PC-3 (cell line): Measurements from ENCODE around the gene PPP1R17. TPM values are rescaled to one million over a fixed set of nuclear protein-coding genes. Genes with fewer than 3 reads are reported as not detected.

Experiments
- ATAC-seq: fragments of 200-7000 bp; cut with Tn5 transposase; 2 replicates; pipeline ENCODE4 v1.9.1; 2020; ENCODE audit warnings: mild to moderate bottlenecking, moderate library complexity
- BruUV-seq: library from RNA; stranded (reverse); fragments of 400-500 nt; replicated peaks from 2 replicates; lab custom pipeline; 2021; lab: Mats Ljungman, UMichigan
- CTCF ChIA-PET: fragments of 300-600 bp; sonication (Branson Sonifier 250); formaldehyde crosslinking; loops from one replicate; lab custom pipeline; 2022; ENCODE audit warnings: antibody characterized with exemption; lab: Charles Lee
- POLR2A ChIA-PET: fragments of 300-600 bp; sonication (Branson Sonifier 250); formaldehyde crosslinking; loops from one replicate; lab custom pipeline; 2022; ENCODE audit warnings: antibody characterized with exemption; ENCODE audit not compliant: unreplicated experiment; lab: Charles Lee
- DNase-seq: peaks from one replicate; pipeline ENCODE4 v3.0.0-alpha.2; 2015
- H2AFZ ChIP-seq: fragments of 300-600 bp; sonication (generic); 2 replicates; pipeline ENCODE4 v1.6.0; 2016; ENCODE audit warnings: antibody characterized with exemption, low read length
- H3F3A ChIP-seq: fragments of 300-600 bp; sonication (generic); one replicate; pipeline ENCODE4 v1.6.0; 2017; ENCODE audit warnings: antibody characterized with exemption, low read length, control low read depth, mild to moderate bottlenecking; ENCODE audit not compliant: unreplicated experiment
- H3K27ac ChIP-seq: fragments of 300-600 bp; sonication (generic); 2 replicates; pipeline ENCODE4 v1.5.1; 2016; ENCODE audit warnings: mild to moderate bottlenecking, low read length
- H3K27me3 ChIP-seq: fragments of 300-600 bp; sonication (generic); 2 replicates; pipeline ENCODE4 v1.6.1; 2016; ENCODE audit warnings: low read length, mixed read lengths
- H3K36me3 ChIP-seq: fragments of 300-600 bp; sonication (generic); 2 replicates; pipeline ENCODE4 v1.6.1; 2016; ENCODE audit warnings: low read depth, mixed run types, low read length, mixed read lengths
- H3K4me1 ChIP-seq: fragments of 300-600 bp; sonication (generic); 2 replicates; pipeline ENCODE4 v1.5.1; 2016; ENCODE audit warnings: low read length; ENCODE audit not compliant: insufficient read depth
- H3K4me2 ChIP-seq: fragments of 300-600 bp; sonication (generic); 2 replicates; pipeline ENCODE4 v1.6.0; 2016; ENCODE audit warnings: low read length
- H3K4me3 ChIP-seq: fragments of 300-600 bp; sonication (generic); 2 replicates; pipeline ENCODE4 v1.5.1; 2016; ENCODE audit warnings: mild to moderate bottlenecking, low read length, mixed read lengths
- H3K79me2 ChIP-seq: fragments of 300-600 bp; sonication (generic); 2 replicates; pipeline ENCODE4 v1.6.1; 2017; ENCODE audit warnings: low read length, mixed read lengths
- H3K9ac ChIP-seq: fragments of 300-600 bp; sonication (generic); 2 replicates; pipeline ENCODE4 v1.6.0; 2016; ENCODE audit warnings: mild to moderate bottlenecking, low read length
- H3K9me2 ChIP-seq: fragments of 300-600 bp; sonication (generic); replicated peaks from 2 replicates; pipeline ENCODE4 v1.6.1; 2016; ENCODE audit warnings: mixed run types, low read length, mixed read lengths
- H3K9me3 ChIP-seq: fragments of 300-600 bp; sonication (generic); 2 replicates; pipeline ENCODE4 v1.6.1; 2016; ENCODE audit warnings: low read length, mixed read lengths
- H4K20me1 ChIP-seq: fragments of 300-600 bp; sonication (generic); 2 replicates; pipeline ENCODE4 v1.6.1; 2016; ENCODE audit warnings: low read length, mixed read lengths
- CTCF ChIP-seq: fragments of 300-600 bp; sonication (generic); conservative IDR thresholded peaks from 2 replicates; pipeline ENCODE4 v1.5.1; 2017; ENCODE audit warnings: antibody characterized with exemption, low read depth, mild to moderate bottlenecking, low read length
- EZH2 ChIP-seq: fragments of 300-600 bp; sonication (generic); IDR thresholded peaks from one replicate; pipeline ENCODE4 v1.6.1; 2017; ENCODE audit warnings: antibody characterized with exemption, mild to moderate bottlenecking, low read length; ENCODE audit not compliant: unreplicated experiment
- EZH2phosphoT487 ChIP-seq: fragments of 300-600 bp; sonication (generic); IDR thresholded peaks from 2 replicates; pipeline ENCODE4 v1.6.1; 2018; ENCODE audit warnings: mild to moderate bottlenecking, antibody characterized with exemption, low read length, borderline replicate concordance
- intact Hi-C: fragments of 100-400 bp; cut with micrococcal nuclease; formaldehyde crosslinking; loops from 2 replicates; pipeline ENCODE4 v1.9.0; 2023
- total RNA-seq: library from RNA; depleted of rRNA; stranded (reverse); fragments of >200 nt; gene quantifications from 2 replicates; pipeline ENCODE4 v1.2.3, GENCODE V29; 2014

PPP1R17 gene
- total RNA-seq, 1 experiment from 2014 or later = not detected

GRCh38 chr7:31642681-31643115 is 44.3 kb upstream of the PPP1R17 start:
- Histone ChIP-seq H3K9ac (no peak overlapping the region), H3K4me1 (no peaks in the 10 kb centered on the region), H3K79me2 (no peaks in the 10 kb centered on the region), H3K9me3 (no peaks in the 10 kb centered on the region), H3K27ac (no peak overlapping the region), H4K20me1 (no peaks in the 10 kb centered on the region), H3F3A (no peaks in the 10 kb centered on the region), H3K27me3 (peaks cover 93% of the 10 kb centered on the region), H3K36me3 (no peaks in the 10 kb centered on the region), H2AFZ (no peak overlapping the region), H3K9me2 (no peaks in the 10 kb centered on the region), H3K4me2 (no peak overlapping the region), H3K4me3 (no peak overlapping the region)
- ChIA-PET POLR2A (no interaction called here), CTCF (no interaction called here)
- BruUV-seq = no TSS peak
- no peak for ATAC-seq
- no peak for DNase-seq
- TF ChIP-seq EZH2 = no peak
- no peak for TF ChIP-seq EZH2phosphoT487
- TF ChIP-seq CTCF = no peak
- intact Hi-C loops = loop anchor here (10.0 kb wide), 1 partner anchor 562 kb away; no protein-coding TSS in a partner anchor

- intact Hi-C loops = loop anchor here (10.0 kb wide), 1 partner anchor 558 kb away; no protein-coding TSS in a partner anchor
- no TSS peak for BruUV-seq
- no peak for ATAC-seq
Measured at GRCh38 chr7:31646942-31647341, 40.1 kb upstream of the PPP1R17 start.

GRCh38 chr7:31647511-31647910 is 39.5 kb upstream of the PPP1R17 start:
- CTCF ChIA-PET = no interaction called here
- POLR2A ChIA-PET = no interaction called here
- H3K4me2 ChIP-seq = no peak overlapping the region
- intact Hi-C loops = loop anchor here (10.0 kb wide), 1 partner anchor 557 kb away; no protein-coding TSS in a partner anchor
- H3K4me1 ChIP-seq = no peaks in the 10 kb centered on the region
- no peaks in the 10 kb centered on the region for H3K36me3 ChIP-seq
- no TSS peak for BruUV-seq
- ATAC-seq (no peak), DNase-seq (no peak)
- H3K79me2 ChIP-seq = no peaks in the 10 kb centered on the region
- no peaks in the 10 kb centered on the region for H3K9me2 ChIP-seq
- H3K27ac ChIP-seq = no peak overlapping the region
- H3K4me3 ChIP-seq = no peak overlapping the region
- no peaks in the 10 kb centered on the region for H3K9me3 ChIP-seq
- no peaks in the 10 kb centered on the region for H4K20me1 ChIP-seq
- H3K27me3 ChIP-seq = peaks cover 77% of the 10 kb centered on the region
- H3F3A ChIP-seq = no peaks in the 10 kb centered on the region
- no peak overlapping the region for H3K9ac ChIP-seq
- no peak overlapping the region for H2AFZ ChIP-seq
- no peak for TF ChIP-seq EZH2
- TF ChIP-seq CTCF = no peak
- no peak for TF ChIP-seq EZH2phosphoT487

More at GRCh38 chr7:31646942-31647341, 40.1 kb upstream of the PPP1R17 start:
- H3K79me2 ChIP-seq = no peaks in the 10 kb centered on the region
- TF ChIP-seq EZH2phosphoT487 = no peak
- H3F3A ChIP-seq = no peaks in the 10 kb centered on the region
- H3K4me1 ChIP-seq = no peaks in the 10 kb centered on the region
- no peaks in the 10 kb centered on the region for H3K9me3 ChIP-seq
- H3K27me3 ChIP-seq = peaks cover 77% of the 10 kb centered on the region
- no peak for DNase-seq
- POLR2A ChIA-PET = no interaction called here
- no peak overlapping the region for H3K4me3 ChIP-seq
- no peak overlapping the region for H3K9ac ChIP-seq
- no peak overlapping the region for H3K27ac ChIP-seq
- H2AFZ ChIP-seq = no peak overlapping the region
- H3K36me3 ChIP-seq = no peaks in the 10 kb centered on the region
- CTCF ChIA-PET = interaction anchor here (0.6 kb wide), 1 partner anchor 21 kb away, joined by 3 read pairs; no protein-coding TSS in a partner anchor
- H3K9me2 ChIP-seq = no peaks in the 10 kb centered on the region
- no peaks in the 10 kb centered on the region for H4K20me1 ChIP-seq
- H3K4me2 ChIP-seq = no peak overlapping the region
